Upper lobe of right lung (tissue), 1 donor: Measurements from ENCODE around the gene KANSL1. TPM values are rescaled to one million over a fixed set of nuclear protein-coding genes. Genes with fewer than 3 reads are reported as not detected.

ENCODE experiments used
- ATAC-seq: fragments of 200-7000 bp; cut with Tn5 transposase; one replicate; pipeline ENCODE4 v1.9.1; 2020; ENCODE audit warnings: mild to moderate bottlenecking, moderate library complexity
- DNase-seq: peaks from one replicate; pipeline ENCODE4 v3.0.0-alpha.2; 2020
- H3K27ac ChIP-seq: fragments of 200-600 bp; one replicate; pipeline ENCODE4 v1.8.0; 2022
- H3K27me3 ChIP-seq: fragments of 200-600 bp; one replicate; pipeline ENCODE4 v1.8.0; 2022; ENCODE audit warnings: mild to moderate bottlenecking
- H3K36me3 ChIP-seq: fragments of 200-600 bp; one replicate; pipeline ENCODE4 v1.8.0; 2022
- H3K4me1 ChIP-seq: fragments of 200-600 bp; one replicate; pipeline ENCODE4 v1.8.0; 2022
- H3K4me3 ChIP-seq: fragments of 200-600 bp; one replicate; pipeline ENCODE4 v1.8.0; 2022; ENCODE audit warnings: mild to moderate bottlenecking
- H3K9me3 ChIP-seq: fragments of 200-600 bp; one replicate; pipeline ENCODE4 v1.8.0; 2022
- intact Hi-C: fragments of 100-400 bp; cut with DNase I; formaldehyde crosslinking; loops from one replicate; pipeline ENCODE4 v1.11.0; 2022
- total RNA-seq: library from RNA; stranded (reverse); fragmentation: NEBNext Ultra II Directional; extraction: Animal tissue kit (Norgen Biotek cat#: 25700); gene quantifications from one replicate; pipeline ENCODE4 v1.2.1, GENCODE V29; 2021
- TF ChIP-seq, protein P1 (sequence below): fragments of 200-600 bp; IDR thresholded peaks from one replicate; pipeline ENCODE4 v1.8.0; 2022; ENCODE audit warnings: antibody characterized with exemption
- donor health status: DM: no; HTN: yes; CAD: no; lungs with severe emphysema.

Gene KANSL1
- total RNA-seq, 1 donor from 2014 or later: 69.8 TPM

DNA sequence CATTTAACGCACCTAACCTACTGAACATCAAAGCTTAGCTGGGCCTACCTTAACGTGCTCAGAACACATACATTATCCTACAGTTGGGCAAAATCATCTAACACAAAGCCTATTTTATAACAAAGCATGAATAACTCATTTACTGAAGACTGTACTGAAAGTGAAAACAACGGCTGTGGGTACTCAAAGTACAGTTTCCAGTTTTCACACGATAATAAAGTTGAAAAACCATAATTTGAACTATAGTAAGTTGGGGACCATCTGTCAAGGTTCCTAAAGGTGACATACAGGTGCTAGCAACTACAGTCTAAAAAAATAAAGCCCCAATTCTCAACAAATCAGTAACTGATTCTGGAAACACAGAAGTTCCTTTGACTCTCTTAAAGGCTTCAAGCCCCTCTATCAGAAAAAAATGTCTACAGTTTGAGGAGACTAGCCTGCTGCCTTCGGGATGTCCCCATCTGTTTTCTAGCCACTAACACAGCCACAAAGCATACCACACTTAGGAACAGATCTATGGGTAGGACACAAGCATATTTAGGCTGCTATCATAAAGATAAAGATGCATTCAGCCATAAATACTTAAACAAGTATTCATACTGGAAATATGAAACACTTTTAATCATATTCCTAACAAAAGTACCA is 71.3 kb downstream of the KANSL1 start:
- Histone ChIP-seq H3K9me3 (no peaks in the 10 kb centered on the region), H3K4me1 (peaks cover 45% of the 10 kb centered on the region), H3K36me3 (no peaks in the 10 kb centered on the region), H3K4me3 (no peak overlapping the region), H3K27me3 (no peaks in the 10 kb centered on the region), H3K27ac (no peak overlapping the region)
- DNase-seq (no peak), ATAC-seq (no peak)
- TF ChIP-seq, protein P1, sequence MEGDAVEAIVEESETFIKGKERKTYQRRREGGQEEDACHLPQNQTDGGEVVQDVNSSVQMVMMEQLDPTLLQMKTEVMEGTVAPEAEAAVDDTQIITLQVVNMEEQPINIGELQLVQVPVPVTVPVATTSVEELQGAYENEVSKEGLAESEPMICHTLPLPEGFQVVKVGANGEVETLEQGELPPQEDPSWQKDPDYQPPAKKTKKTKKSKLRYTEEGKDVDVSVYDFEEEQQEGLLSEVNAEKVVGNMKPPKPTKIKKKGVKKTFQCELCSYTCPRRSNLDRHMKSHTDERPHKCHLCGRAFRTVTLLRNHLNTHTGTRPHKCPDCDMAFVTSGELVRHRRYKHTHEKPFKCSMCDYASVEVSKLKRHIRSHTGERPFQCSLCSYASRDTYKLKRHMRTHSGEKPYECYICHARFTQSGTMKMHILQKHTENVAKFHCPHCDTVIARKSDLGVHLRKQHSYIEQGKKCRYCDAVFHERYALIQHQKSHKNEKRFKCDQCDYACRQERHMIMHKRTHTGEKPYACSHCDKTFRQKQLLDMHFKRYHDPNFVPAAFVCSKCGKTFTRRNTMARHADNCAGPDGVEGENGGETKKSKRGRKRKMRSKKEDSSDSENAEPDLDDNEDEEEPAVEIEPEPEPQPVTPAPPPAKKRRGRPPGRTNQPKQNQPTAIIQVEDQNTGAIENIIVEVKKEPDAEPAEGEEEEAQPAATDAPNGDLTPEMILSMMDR: no peak
- intact Hi-C loops: no loop called here

DNA sequence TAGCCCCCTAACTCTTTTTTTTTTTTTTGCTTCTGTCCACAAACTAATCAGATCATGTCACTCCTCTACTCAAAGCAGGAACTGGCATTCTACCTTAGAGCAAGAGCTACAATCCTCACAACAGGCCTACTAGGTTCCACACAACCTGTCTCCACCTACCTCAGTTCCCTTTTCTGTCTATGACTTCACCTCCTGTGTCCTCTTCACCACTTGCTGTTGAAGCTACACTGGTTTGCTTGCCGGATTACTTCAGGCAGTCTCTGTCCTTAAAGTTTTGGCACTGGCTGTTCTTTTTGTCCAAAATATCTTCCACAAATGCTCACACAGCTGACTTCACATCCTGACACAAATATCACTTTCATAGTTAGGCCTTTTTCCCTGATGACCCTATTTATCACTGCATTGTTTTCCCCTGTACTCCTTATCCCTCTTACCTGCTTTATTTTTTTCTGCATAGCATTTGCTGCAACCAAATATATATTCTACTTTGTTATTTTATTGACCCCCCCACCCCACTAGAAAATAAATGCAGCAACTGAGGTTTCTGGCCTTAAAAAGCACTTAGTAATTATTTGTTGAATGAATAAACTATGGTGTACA is 72.0 kb downstream of the KANSL1 start:
- no peak overlapping the region for H3K27ac ChIP-seq
- DNase-seq (no peak), ATAC-seq (peak; percentile 40)
- TF ChIP-seq, protein P1: no peak
- no peaks in the 10 kb centered on the region for H3K36me3 ChIP-seq
- H3K27me3 ChIP-seq: no peaks in the 10 kb centered on the region
- no peaks in the 10 kb centered on the region for H3K9me3 ChIP-seq
- intact Hi-C loops: no loop called here
- H3K4me3 ChIP-seq: no peak overlapping the region
- peaks cover 43% of the 10 kb centered on the region for H3K4me1 ChIP-seq

DNA sequence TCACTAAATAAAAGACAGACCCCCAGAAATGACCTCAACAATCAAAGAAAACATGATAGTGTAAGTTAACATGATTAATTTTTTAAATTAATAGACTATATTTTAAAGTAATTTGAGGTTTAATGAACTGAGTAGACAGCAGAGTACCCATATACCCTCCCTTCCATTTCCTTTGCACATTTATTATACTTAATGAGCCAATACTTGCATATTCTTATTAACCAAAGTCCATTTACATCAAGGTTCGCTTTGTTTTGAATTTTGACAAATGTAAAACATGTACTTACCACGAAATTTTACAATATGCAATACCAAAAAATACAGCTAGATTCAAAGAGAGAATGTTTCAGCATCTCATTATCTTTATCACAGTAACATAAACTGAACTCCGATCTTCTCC is 72.7 kb downstream of the KANSL1 start:
- H3K9me3 ChIP-seq: no peaks in the 10 kb centered on the region
- no peaks in the 10 kb centered on the region for H3K36me3 ChIP-seq
- TF ChIP-seq, protein P1: no peak
- no peaks in the 10 kb centered on the region for H3K27me3 ChIP-seq
- ATAC-seq: no peak
- no peak for DNase-seq
- no peak overlapping the region for H3K27ac ChIP-seq
- H3K4me3 ChIP-seq: no peak overlapping the region
- intact Hi-C loops: no loop called here
- H3K4me1 ChIP-seq: peaks cover 38% of the 10 kb centered on the region

DNA sequence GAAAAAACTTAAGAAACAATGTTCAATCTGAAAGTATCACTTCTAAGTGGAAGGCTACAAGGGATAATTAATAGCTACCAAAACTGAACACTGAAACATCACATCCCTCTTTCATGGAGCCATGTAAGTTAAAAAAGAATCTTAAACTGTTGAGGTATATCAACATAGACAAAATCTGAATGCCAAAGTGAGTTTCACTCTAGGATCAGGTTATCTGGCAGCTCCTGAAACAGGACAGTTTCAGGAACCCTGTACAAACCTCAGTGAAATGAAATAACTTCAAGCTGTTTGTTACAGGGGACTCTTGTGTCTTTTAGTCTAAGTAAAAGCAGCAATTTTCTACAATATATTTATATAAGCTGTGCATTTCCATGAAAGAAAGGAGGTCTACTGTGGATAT is 73.2 kb downstream of the KANSL1 start:
- Histone ChIP-seq H3K27ac (no peak overlapping the region), H3K27me3 (no peaks in the 10 kb centered on the region), H3K36me3 (no peaks in the 10 kb centered on the region), H3K9me3 (no peaks in the 10 kb centered on the region), H3K4me3 (no peak overlapping the region), H3K4me1 (peaks cover 39% of the 10 kb centered on the region)
- TF ChIP-seq, protein P1: no peak
- DNase-seq (no peak), ATAC-seq (no peak)
- intact Hi-C loops: no loop called here

GRCh38 chr17:46118964-46119363 is 74.3 kb downstream of the KANSL1 start:
- Histone ChIP-seq H3K9me3 (no peaks in the 10 kb centered on the region), H3K4me3 (no peak overlapping the region), H3K27ac (no peak overlapping the region), H3K4me1 (peaks cover 39% of the 10 kb centered on the region), H3K36me3 (no peaks in the 10 kb centered on the region), H3K27me3 (no peaks in the 10 kb centered on the region)
- no peak for DNase-seq
- ATAC-seq: no peak
- intact Hi-C loops: no loop called here
- TF ChIP-seq, protein P1: no peak
